A673 (cell line): ENCODE results near the gene DNM1.

Experiments used
- CTCF ChIP-seq: fragments of 300-800, 200-600 bp; sonication (generic); conservative IDR thresholded peaks from 2 replicates; pipeline ENCODE4 v1.5.1; 2017; ENCODE audit warnings: low read depth, mild to moderate bottlenecking, antibody characterized with exemption, low read length, moderate library complexity, mixed read lengths
- EZH2 ChIP-seq: fragments of 200-600 bp; sonication (generic); IDR thresholded peaks from 2 replicates; pipeline ENCODE4 v1.6.1; 2017; ENCODE audit warnings: borderline replicate concordance, low read depth, mild to moderate bottlenecking, mixed read lengths, antibody characterized with exemption, low read length; ENCODE audit not compliant: poor library complexity, severe bottlenecking

- TF ChIP-seq CTCF = no peak
- TF ChIP-seq EZH2 = no peak
These were observed 94.1 kb downstream of the DNM1 start for GRCh38 chr9:128297221-128297773.
